Measurements from ENCODE around the gene TMEM237.

Gene TMEM237

GRCh38 chr2:201618744-201619662 is 24.3 kb downstream of the TMEM237 start:
- H3K27me3 Mint-ChIP-seq = no peaks in the 10 kb centered on the region
- H3K36me3 Mint-ChIP-seq = no peaks in the 10 kb centered on the region
- H3K9me3 Mint-ChIP-seq = no peaks in the 10 kb centered on the region
- no peaks in the 10 kb centered on the region for H3K4me1 Mint-ChIP-seq
- peak; percentile 31 for ATAC-seq
- H3K4me3 Mint-ChIP-seq = no peak overlapping the region
- H3K27ac Mint-ChIP-seq = no peak overlapping the region

- no peak for ATAC-seq
- Mint-ChIP-seq H3K27ac (no peak overlapping the region), H3K27me3 (peaks cover 63% of the 10 kb centered on the region), H3K36me3 (peaks cover 6% of the 10 kb centered on the region), H3K4me3 (no peak overlapping the region), H3K4me1 (no peaks in the 10 kb centered on the region), H3K9me3 (peaks cover 9% of the 10 kb centered on the region)
Measured at GRCh38 chr2:201608021-201608420, 35.3 kb downstream of the TMEM237 start.

- no peaks in the 10 kb centered on the region for H3K4me1 Mint-ChIP-seq
- H3K36me3 Mint-ChIP-seq = peaks cover 6% of the 10 kb centered on the region
- peaks cover 9% of the 10 kb centered on the region for H3K9me3 Mint-ChIP-seq
Measured at GRCh38 chr2:201607568-201607967, 35.7 kb downstream of the TMEM237 start.

GRCh38 chr2:201600906-201601305 is 42.4 kb downstream of the TMEM237 start:
- peaks cover 12% of the 10 kb centered on the region for H3K9me3 Mint-ChIP-seq
- H3K4me1 Mint-ChIP-seq = no peaks in the 10 kb centered on the region
- H3K27ac Mint-ChIP-seq = no peak overlapping the region
- no peak overlapping the region for H3K4me3 Mint-ChIP-seq
- ATAC-seq = no peak
- peaks cover 4% of the 10 kb centered on the region for H3K36me3 Mint-ChIP-seq
- H3K27me3 Mint-ChIP-seq = peaks cover 52% of the 10 kb centered on the region

More at GRCh38 chr2:201607568-201607967, 35.7 kb downstream of the TMEM237 start:
- no peak for ATAC-seq
- Mint-ChIP-seq H3K4me3 (no peak overlapping the region), H3K27me3 (peaks cover 63% of the 10 kb centered on the region), H3K27ac (no peak overlapping the region)

GRCh38 chr2:201597397-201597796 is 45.9 kb downstream of the TMEM237 start:
- no peak for ATAC-seq
- Mint-ChIP-seq H3K27me3 (peaks cover 31% of the 10 kb centered on the region), H3K4me1 (no peaks in the 10 kb centered on the region), H3K27ac (no peak overlapping the region), H3K4me3 (no peak overlapping the region), H3K36me3 (peaks cover 5% of the 10 kb centered on the region), H3K9me3 (peaks cover 12% of the 10 kb centered on the region)

GRCh38 chr2:201580486-201580885 is 62.8 kb downstream of the TMEM237 start:
- Mint-ChIP-seq H3K9me3 (no peaks in the 10 kb centered on the region), H3K27ac (no peak overlapping the region), H3K4me3 (no peak overlapping the region), H3K4me1 (peaks cover 5% of the 10 kb centered on the region), H3K27me3 (peaks cover 13% of the 10 kb centered on the region), H3K36me3 (no peaks in the 10 kb centered on the region)
- ATAC-seq = no peak

GRCh38 chr2:201579536-201579935 is 63.8 kb downstream of the TMEM237 start:
- H3K4me1 Mint-ChIP-seq = peaks cover 11% of the 10 kb centered on the region

GRCh38 chr2:201575971-201576370 is 67.3 kb downstream of the TMEM237 start:
- Mint-ChIP-seq H3K27ac (no peak overlapping the region), H3K4me3 (no peak overlapping the region), H3K9me3 (no peaks in the 10 kb centered on the region)

More at GRCh38 chr2:201579536-201579935, 63.8 kb downstream of the TMEM237 start:
- no peak for ATAC-seq
- Mint-ChIP-seq H3K36me3 (no peaks in the 10 kb centered on the region), H3K27me3 (peaks cover 13% of the 10 kb centered on the region), H3K27ac (no peak overlapping the region), H3K4me3 (no peak overlapping the region), H3K9me3 (no peaks in the 10 kb centered on the region)

GRCh38 chr2:201574766-201575165 is 68.5 kb downstream of the TMEM237 start:
- H3K36me3 Mint-ChIP-seq = no peaks in the 10 kb centered on the region
- H3K4me1 Mint-ChIP-seq = peaks cover 27% of the 10 kb centered on the region
- no peaks in the 10 kb centered on the region for H3K9me3 Mint-ChIP-seq
- H3K4me3 Mint-ChIP-seq = no peak overlapping the region
- H3K27ac Mint-ChIP-seq = peak overlapping the region; percentile 67
- H3K27me3 Mint-ChIP-seq = no peaks in the 10 kb centered on the region
- ATAC-seq = no peak

More at GRCh38 chr2:201575971-201576370, 67.3 kb downstream of the TMEM237 start:
- ATAC-seq = no peak
- Mint-ChIP-seq H3K27me3 (no peaks in the 10 kb centered on the region), H3K4me1 (peaks cover 27% of the 10 kb centered on the region), H3K36me3 (no peaks in the 10 kb centered on the region)

GRCh38 chr2:201572846-201573508 is 70.3 kb downstream of the TMEM237 start:
- Mint-ChIP-seq H3K4me3 (no peak overlapping the region), H3K27ac (peak overlapping the region; percentile 63), H3K36me3 (no peaks in the 10 kb centered on the region), H3K9me3 (no peaks in the 10 kb centered on the region), H3K4me1 (peaks cover 27% of the 10 kb centered on the region), H3K27me3 (no peaks in the 10 kb centered on the region)
- no peak for ATAC-seq
